ENCODE measurements around the gene RGL1.
A peak's percentile ranks its signal among the peaks of the same experiment; 100 is the strongest.

RGL1 gene

DNA sequence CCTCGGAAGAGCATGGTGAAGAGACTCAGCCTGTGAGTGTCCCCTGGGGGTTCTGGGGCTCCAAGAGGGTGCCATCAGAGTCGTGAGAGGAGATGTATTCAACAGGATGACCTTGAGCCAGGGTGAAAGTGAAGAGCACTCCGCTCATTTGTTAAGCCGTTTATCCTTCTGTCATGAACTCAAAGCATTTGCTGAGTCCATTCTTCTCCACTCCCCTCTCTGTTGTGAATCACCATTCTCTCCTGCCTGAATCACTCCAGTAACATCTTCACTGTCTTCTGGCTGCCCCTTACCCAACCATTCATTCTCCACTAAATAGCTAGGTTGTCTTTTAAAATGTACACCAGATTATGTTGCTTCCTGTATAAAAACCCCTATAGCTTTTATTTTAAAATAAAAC is 102.2 kb downstream of the RGL1 start:
- no peak overlapping the region for H3K4me3 Mint-ChIP-seq
- H3K27ac Mint-ChIP-seq = no peak overlapping the region
- DNase-seq = no peak
- no peak for ATAC-seq (replicated peaks)
- peaks cover 40 to 59% of the 10 kb centered on the region in 2 donors for H3K4me1 Mint-ChIP-seq
- H3K27me3 Mint-ChIP-seq = no peaks in the 10 kb centered on the region
- H3K9me3 Mint-ChIP-seq = peaks cover 4 to 5% of the 10 kb centered on the region in 2 donors
- peaks cover 25 to 42% of the 10 kb centered on the region in 2 donors for H3K36me3 Mint-ChIP-seq

DNA sequence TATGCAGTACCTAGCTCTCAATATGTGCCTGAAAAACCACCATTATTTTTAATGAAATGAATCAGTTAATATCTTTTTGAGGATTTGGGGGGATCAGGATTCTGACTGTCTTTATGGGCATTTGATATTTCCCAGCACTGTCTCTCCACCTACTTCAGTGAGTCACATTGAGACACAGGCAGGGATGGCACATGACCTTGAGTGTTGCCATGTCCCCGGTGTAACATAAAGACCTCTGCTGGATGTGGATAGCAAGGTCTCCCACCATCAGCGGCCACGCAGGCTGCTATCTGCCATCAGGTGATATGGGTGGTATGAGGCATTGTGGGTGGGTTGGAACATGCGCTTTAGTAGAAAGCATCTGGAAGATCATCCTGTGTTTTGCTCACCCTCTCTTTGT is 103.2 kb downstream of the RGL1 start:
- Mint-ChIP-seq H3K9me3 (peaks cover 4 to 5% of the 10 kb centered on the region in 2 donors), H3K27me3 (no peaks in the 10 kb centered on the region), H3K36me3 (peaks cover 30 to 46% of the 10 kb centered on the region in 2 donors), H3K27ac (no peak overlapping the region), H3K4me1 (peaks cover 44 to 58% of the 10 kb centered on the region in 2 donors), H3K4me3 (no peak overlapping the region)
- no peak for DNase-seq
- no peak for ATAC-seq (replicated peaks)

DNA sequence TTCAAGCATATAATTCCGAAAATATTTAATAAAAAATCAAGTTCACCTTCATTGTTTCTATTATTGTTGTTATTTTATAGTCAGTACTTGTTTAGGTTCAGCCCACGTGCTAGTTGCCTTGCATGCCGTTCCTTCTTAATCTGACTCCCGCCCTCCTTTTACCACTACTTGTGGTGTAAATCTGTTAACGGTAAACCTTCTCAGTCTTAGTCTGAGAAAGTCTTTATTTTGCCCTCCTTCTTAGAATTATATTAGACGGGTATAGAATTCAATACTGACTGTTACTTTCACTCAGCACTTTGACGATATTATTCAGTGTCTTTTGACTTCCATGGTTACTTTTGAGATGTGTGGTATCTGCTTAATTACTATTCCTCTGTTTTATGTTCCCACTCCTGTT is 104.8 kb downstream of the RGL1 start:
- peaks cover 4 to 5% of the 10 kb centered on the region in 2 donors for H3K9me3 Mint-ChIP-seq
- H3K27ac Mint-ChIP-seq = no peak overlapping the region
- no peak for ATAC-seq (replicated peaks)
- peaks cover 32 to 52% of the 10 kb centered on the region in 2 donors for H3K36me3 Mint-ChIP-seq
- H3K4me1 Mint-ChIP-seq = peaks cover 49 to 63% of the 10 kb centered on the region in 2 donors
- H3K4me3 Mint-ChIP-seq = no peak overlapping the region
- no peak for DNase-seq
- no peaks in the 10 kb centered on the region for H3K27me3 Mint-ChIP-seq

GRCh38 chr1:183910845-183911244 is 105.9 kb downstream of the RGL1 start:
- no peak for DNase-seq
- ATAC-seq (replicated peaks) = peak in 1 of 2 donors; percentile 31
- no peaks in the 10 kb centered on the region for H3K27me3 Mint-ChIP-seq
- peaks cover 49 to 60% of the 10 kb centered on the region in 2 donors for H3K4me1 Mint-ChIP-seq
- H3K9me3 Mint-ChIP-seq = peaks cover 4 to 5% of the 10 kb centered on the region in 2 donors
- peak overlapping the region; percentile 5 to 35 for H3K4me3 Mint-ChIP-seq
- H3K36me3 Mint-ChIP-seq = peaks cover 27 to 47% of the 10 kb centered on the region in 2 donors
- H3K27ac Mint-ChIP-seq = peak overlapping the region; percentile 88

DNA sequence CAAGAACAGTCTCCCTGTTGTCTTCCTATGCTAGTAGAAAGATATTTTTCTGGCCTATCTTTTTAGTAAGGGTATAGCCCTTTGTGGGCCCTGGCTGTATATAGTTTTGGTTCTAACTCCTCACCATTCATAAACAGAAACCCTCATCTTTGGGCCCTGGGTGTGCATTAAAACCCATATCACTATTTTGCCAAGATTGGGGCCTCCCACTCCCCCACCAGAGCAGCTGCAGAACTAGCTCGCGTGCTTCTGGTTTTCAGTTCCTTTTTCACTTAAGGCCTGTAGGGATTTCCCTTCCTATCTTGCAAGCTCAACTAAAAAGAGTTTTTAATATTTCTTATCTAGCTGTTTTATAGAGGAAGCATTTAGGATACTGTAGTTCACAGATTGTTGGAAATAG is 106.4 kb downstream of the RGL1 start:
- Mint-ChIP-seq H3K27me3 (no peaks in the 10 kb centered on the region), H3K27ac (peak overlapping the region; percentile 88), H3K4me1 (peaks cover 52 to 64% of the 10 kb centered on the region in 2 donors), H3K36me3 (peaks cover 27 to 47% of the 10 kb centered on the region in 2 donors), H3K4me3 (peak overlapping the region; percentile 20 to 54), H3K9me3 (peaks cover 4 to 5% of the 10 kb centered on the region in 2 donors)
- ATAC-seq (replicated peaks) = peak; percentile 82 to 87
- DNase-seq = peak; percentile 74

DNA sequence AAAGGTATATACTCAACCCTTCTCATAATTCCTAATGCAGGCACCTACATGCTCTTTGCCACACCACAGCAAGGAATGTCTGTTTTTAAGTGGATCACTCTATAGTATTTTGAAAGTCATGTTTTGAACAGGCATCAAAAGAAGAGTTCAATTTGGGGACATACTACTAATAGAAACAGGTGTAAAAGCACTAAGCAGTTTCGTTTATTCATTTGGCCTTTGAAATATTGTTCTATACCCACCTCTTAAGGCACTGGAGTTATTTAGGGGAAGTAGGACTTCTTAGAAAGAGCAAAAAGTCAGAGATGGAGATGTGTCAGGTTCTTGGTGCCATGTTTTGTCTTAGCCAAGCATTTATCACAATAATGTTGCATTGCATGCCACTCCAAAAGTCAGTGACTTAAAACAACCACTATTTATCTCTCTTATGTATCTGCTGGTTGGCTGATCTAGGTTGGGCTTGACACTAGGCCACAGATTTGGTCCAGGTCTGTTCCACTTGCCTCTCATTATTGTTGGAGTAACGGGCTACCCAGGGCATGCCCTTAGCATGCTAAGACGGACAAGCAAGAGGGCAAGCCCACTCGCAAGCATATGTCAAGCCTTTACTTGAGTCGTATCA is 107.5 kb downstream of the RGL1 start:
- Mint-ChIP-seq H3K27ac (peak overlapping the region; percentile 88), H3K4me3 (peak overlapping the region; percentile 8 to 43), H3K9me3 (peaks cover 4 to 5% of the 10 kb centered on the region in 2 donors), H3K36me3 (peaks cover 24 to 39% of the 10 kb centered on the region in 2 donors), H3K27me3 (no peaks in the 10 kb centered on the region), H3K4me1 (peaks cover 55 to 68% of the 10 kb centered on the region in 2 donors)
- ATAC-seq (replicated peaks) (peak; percentile 74 to 80), DNase-seq (no peak)

GRCh38 chr1:183913567-183913993 is 108.7 kb downstream of the RGL1 start:
- H3K4me1 Mint-ChIP-seq = peaks cover 50 to 62% of the 10 kb centered on the region in 2 donors
- no peak overlapping the region for H3K4me3 Mint-ChIP-seq
- H3K36me3 Mint-ChIP-seq = peaks cover 23 to 31% of the 10 kb centered on the region in 2 donors
- H3K9me3 Mint-ChIP-seq = peaks cover 4 to 5% of the 10 kb centered on the region in 2 donors
- H3K27me3 Mint-ChIP-seq = no peaks in the 10 kb centered on the region
- DNase-seq (no peak), ATAC-seq (replicated peaks) (no peak)
- no peak overlapping the region for H3K27ac Mint-ChIP-seq

DNA sequence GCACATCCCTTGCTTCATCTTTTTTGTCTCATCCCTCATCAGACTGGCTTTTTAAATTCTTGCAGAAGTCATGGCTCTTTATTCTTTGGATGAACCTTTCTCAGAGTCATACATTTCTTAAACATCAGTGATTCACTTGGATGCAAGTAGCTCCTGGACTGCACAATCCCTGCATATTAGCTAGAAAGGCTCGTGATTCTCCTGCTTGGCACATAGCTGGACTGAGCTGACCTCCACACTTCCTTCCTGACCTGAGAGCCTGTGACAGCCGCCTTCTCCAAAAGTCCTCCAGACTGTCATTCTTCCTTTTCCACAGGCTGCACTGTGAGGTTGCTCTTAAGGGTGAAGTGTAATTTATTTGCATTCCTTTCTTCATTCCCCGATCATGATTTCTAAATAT is 109.4 kb downstream of the RGL1 start:
- peaks cover 23 to 25% of the 10 kb centered on the region in 2 donors for H3K36me3 Mint-ChIP-seq
- no peak for DNase-seq
- H3K27me3 Mint-ChIP-seq = no peaks in the 10 kb centered on the region
- peaks cover 4 to 5% of the 10 kb centered on the region in 2 donors for H3K9me3 Mint-ChIP-seq
- peaks cover 46 to 60% of the 10 kb centered on the region in 2 donors for H3K4me1 Mint-ChIP-seq
- no peak overlapping the region for H3K27ac Mint-ChIP-seq
- ATAC-seq (replicated peaks) = no peak
- H3K4me3 Mint-ChIP-seq = no peak overlapping the region

DNA sequence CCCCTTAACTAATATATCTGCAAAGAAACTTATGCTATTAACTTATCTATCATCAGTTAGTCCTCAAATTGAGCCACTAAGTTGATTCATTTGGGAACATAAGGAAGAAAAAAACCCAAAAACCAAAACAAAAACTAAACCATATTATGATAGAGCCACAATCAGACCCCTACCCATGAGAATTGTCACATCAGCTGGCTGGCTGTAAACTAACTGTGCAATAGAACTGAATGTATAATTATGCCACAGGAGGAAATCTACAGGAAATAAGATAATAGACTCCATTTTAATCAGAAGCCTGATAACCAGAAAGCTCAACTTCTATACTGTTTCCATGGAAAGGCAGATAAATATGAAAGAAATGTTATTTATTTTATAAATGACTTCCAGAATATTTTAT is 110.0 kb downstream of the RGL1 start:
- Mint-ChIP-seq H3K27me3 (no peaks in the 10 kb centered on the region), H3K36me3 (peaks cover 21 to 22% of the 10 kb centered on the region in 2 donors), H3K4me3 (no peak overlapping the region), H3K4me1 (peaks cover 42 to 56% of the 10 kb centered on the region in 2 donors), H3K9me3 (peaks cover 4 to 5% of the 10 kb centered on the region in 2 donors), H3K27ac (no peak overlapping the region)
- no peak for DNase-seq
- no peak for ATAC-seq (replicated peaks)

DNA sequence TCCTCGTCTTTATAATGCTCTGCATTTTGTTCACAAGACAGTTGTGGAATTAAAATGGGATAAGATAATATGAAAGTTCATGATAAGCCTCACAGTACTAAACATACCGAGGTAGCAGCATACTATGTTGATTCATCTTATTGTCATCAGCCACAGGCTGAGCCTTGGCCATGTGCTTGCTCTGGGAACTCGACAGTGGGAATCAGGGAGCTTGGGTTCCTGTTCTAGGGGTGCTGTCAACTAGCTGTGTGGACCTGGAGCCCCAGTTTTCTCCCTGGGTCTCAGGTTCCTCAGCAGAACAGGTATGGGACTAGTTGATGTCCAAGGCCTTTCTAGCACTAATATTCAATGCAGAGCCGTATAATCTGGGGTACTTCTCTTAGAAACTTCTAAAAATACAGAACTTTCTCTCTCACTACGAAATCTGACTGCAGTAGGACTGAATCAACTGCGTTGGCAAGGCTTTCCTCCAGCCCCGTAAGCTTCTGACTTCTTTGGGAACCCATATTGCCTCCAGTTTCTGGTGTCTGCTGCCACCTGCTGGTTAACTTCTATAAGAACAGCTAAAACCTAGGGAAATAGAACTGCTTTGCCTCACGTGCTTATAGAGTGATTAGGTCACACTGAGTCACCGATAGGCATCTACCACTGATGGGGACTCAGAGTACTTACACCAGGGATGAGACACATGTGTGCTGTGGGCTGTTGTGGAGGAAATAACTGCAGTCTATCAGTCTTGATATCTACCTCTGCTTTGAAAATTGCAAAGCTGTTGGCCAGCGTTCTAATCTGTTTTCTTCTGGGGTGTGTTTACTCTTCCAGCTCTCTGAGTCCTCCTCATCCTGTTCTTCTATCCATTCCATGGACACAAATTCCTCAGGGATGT is 110.9 kb downstream of the RGL1 start:
- Mint-ChIP-seq H3K4me1 (peaks cover 34 to 47% of the 10 kb centered on the region in 2 donors), H3K9me3 (no peaks in the 10 kb centered on the region), H3K36me3 (peaks cover 11 to 12% of the 10 kb centered on the region in 2 donors), H3K4me3 (peak overlapping the region in 1 of 2 donors; percentile 35), H3K27me3 (no peaks in the 10 kb centered on the region), H3K27ac (no peak overlapping the region)
- DNase-seq (peak; percentile 65), ATAC-seq (replicated peaks) (peak; percentile 53 to 59)

DNA sequence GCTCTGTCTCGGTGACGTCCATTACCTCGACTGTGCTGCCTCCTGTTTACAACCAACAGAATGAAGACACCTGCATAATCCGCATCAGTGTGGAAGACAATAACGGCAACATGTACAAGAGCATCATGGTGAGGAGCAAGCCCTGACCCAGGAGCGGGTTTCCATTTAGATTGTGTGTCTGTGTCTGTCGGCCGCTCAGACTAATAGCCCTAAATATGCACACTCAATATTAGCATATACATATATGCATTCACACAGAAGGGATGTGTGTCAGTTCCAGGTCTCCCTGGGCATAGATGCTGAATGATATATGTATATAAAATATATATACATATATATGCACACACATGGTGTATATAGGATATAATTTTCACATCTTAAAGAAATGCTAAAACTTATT is 111.7 kb downstream of the RGL1 start:
- Mint-ChIP-seq H3K27ac (no peak overlapping the region), H3K9me3 (no peaks in the 10 kb centered on the region), H3K27me3 (no peaks in the 10 kb centered on the region), H3K4me1 (peaks cover 31 to 40% of the 10 kb centered on the region in 2 donors), H3K4me3 (no peak overlapping the region), H3K36me3 (peaks cover 11 to 12% of the 10 kb centered on the region in 2 donors)
- no peak for DNase-seq
- no peak for ATAC-seq (replicated peaks)

DNA sequence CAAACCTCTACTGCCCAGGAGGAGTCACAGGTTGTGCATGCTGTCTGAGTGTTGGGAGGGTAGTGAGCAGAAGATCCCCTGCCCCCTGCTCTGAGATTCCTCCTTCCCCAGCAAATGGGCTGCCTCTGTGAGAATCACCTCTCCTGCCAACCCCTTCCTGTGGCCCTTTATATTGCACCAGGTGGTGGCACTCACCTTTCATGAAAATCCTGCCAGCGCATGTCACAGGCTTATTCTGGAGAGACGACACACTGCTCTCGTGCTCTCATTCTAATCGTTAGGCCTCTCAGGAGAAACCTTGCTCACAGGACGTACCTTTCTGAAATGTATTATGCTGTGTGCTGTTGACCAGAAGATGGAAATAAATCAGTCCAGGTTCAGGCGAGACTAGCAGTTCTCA is 113.7 kb downstream of the RGL1 start:
- Mint-ChIP-seq H3K27me3 (no peaks in the 10 kb centered on the region), H3K4me3 (no peak overlapping the region), H3K4me1 (peaks cover 17 to 23% of the 10 kb centered on the region in 2 donors), H3K27ac (no peak overlapping the region), H3K9me3 (no peaks in the 10 kb centered on the region), H3K36me3 (peaks cover 5 to 6% of the 10 kb centered on the region in 2 donors)
- no peak for ATAC-seq (replicated peaks)
- DNase-seq = no peak

GRCh38 chr1:183920651-183921050 is 115.7 kb downstream of the RGL1 start:
- ATAC-seq (replicated peaks) (no peak), DNase-seq (no peak)
- Mint-ChIP-seq H3K9me3 (peaks cover 0 to 3% of the 10 kb centered on the region in 2 donors), H3K4me1 (peaks cover 8 to 10% of the 10 kb centered on the region in 2 donors), H3K36me3 (peaks cover 6 to 9% of the 10 kb centered on the region in 2 donors), H3K27me3 (peaks cover 0 to 4% of the 10 kb centered on the region in 2 donors), H3K27ac (no peak overlapping the region), H3K4me3 (no peak overlapping the region)

GRCh38 chr1:183922197-183922596 is 117.3 kb downstream of the RGL1 start:
- DNase-seq (no peak), ATAC-seq (replicated peaks) (no peak)
- H3K4me1 Mint-ChIP-seq = no peaks in the 10 kb centered on the region
- peaks cover 0 to 4% of the 10 kb centered on the region in 2 donors for H3K27me3 Mint-ChIP-seq
- no peak overlapping the region for H3K4me3 Mint-ChIP-seq
- no peak overlapping the region for H3K27ac Mint-ChIP-seq
- H3K36me3 Mint-ChIP-seq = peaks cover 6 to 9% of the 10 kb centered on the region in 2 donors
- peaks cover 0 to 3% of the 10 kb centered on the region in 2 donors for H3K9me3 Mint-ChIP-seq
